HepG2 (cell line): ENCODE data around the gene TBC1D1. TPM values are rescaled to one million over a fixed set of nuclear protein-coding genes. Genes with fewer than 3 reads are reported as not detected.
A peak's percentile ranks its signal among the peaks of the same experiment; 100 is the strongest.

Experiments used
- ARID2 ChIP-seq: sonication (generic); formaldehyde crosslinking; IDR thresholded peaks from 2 replicates; pipeline ENCODE4 v1.8.1; 2022; ENCODE audit warnings: mild to moderate bottlenecking, missing genetic modification reagents, borderline replicate concordance
- KMT2A ChIP-seq: sonication (generic); formaldehyde crosslinking; IDR thresholded peaks from 2 replicates; pipeline ENCODE4 v1.4.0; 2020; ENCODE audit warnings: missing genetic modification reagents
- LBX2 ChIP-seq: sonication (generic); formaldehyde crosslinking; IDR thresholded peaks from 2 replicates; pipeline ENCODE4 v1.5.0; 2020; ENCODE audit warnings: missing genetic modification reagents, mild to moderate bottlenecking, borderline replicate concordance
- RNF219 ChIP-seq: sonication (generic); formaldehyde crosslinking; IDR thresholded peaks from 2 replicates; pipeline ENCODE4 v1.5.0; 2020; ENCODE audit warnings: mild to moderate bottlenecking, missing genetic modification reagents
- ZBTB43 ChIP-seq: sonication (generic); formaldehyde crosslinking; conservative IDR thresholded peaks from 2 replicates; pipeline ENCODE4 v1.4.0; 2020; ENCODE audit warnings: missing genetic modification reagents
- ZHX2 ChIP-seq, 2 experiments: sonication (generic) in 1 of 2; formaldehyde crosslinking in 1 of 2; IDR thresholded peaks; 2 replicates each; pipeline versions ENCODE4 v1.6.1 to v1.9.0; 2014 to 2022; ENCODE audit warnings: antibody characterized with exemption in 1 of 2, borderline replicate concordance in 1 of 2, inconsistent platforms in 1 of 2, low read depth in 1 of 2, missing genetic modification reagents in 1 of 2
- ZNF180 ChIP-seq: sonication (generic); formaldehyde crosslinking; IDR thresholded peaks from 2 replicates; pipeline ENCODE4 v1.4.0; 2020; ENCODE audit warnings: low read depth, missing genetic modification reagents, borderline replicate concordance
- ZNF503 ChIP-seq: sonication (generic); formaldehyde crosslinking; IDR thresholded peaks from 2 replicates; pipeline ENCODE4 v1.4.0; 2020; ENCODE audit warnings: missing genetic modification reagents
- ZNF546 ChIP-seq: sonication (generic); formaldehyde crosslinking; conservative IDR thresholded peaks from 2 replicates; pipeline ENCODE4 v1.8.1; 2023; ENCODE audit warnings: mild to moderate bottlenecking, missing genetic modification reagents
- ZNF687 ChIP-seq: sonication (generic); formaldehyde crosslinking; IDR thresholded peaks from 2 replicates; pipeline ENCODE4 v1.5.1; 2020; ENCODE audit warnings: mild to moderate bottlenecking, missing genetic modification reagents, moderate library complexity
- ZNF746 ChIP-seq: sonication (generic); formaldehyde crosslinking; IDR thresholded peaks from 2 replicates; pipeline ENCODE4 v1.8.0; 2022; ENCODE audit warnings: mild to moderate bottlenecking, missing genetic modification reagents
- polyA plus RNA-seq, 8 experiments: library from polyadenylated mRNA; depleted of rRNA in 3 of 8; stranded (reverse) in 7 of 8; unstranded in 1 of 8; fragments of >200 nt; fragmentation: Illumina TruSeq in 4 of 8; extraction: Trizol in 4 of 8; gene quantifications; 2 replicates each; pipeline versions ENCODE4 v1.2.1 to v1.2.3, GENCODE V29; 2011 to 2016; ENCODE audit warnings: low read depth in 4 of 8, missing spikeins in 1 of 8, mixed read lengths in 1 of 8; ENCODE audit not compliant: insufficient read depth in 1 of 8
- total RNA-seq, 5 experiments: library from RNA; depleted of rRNA; stranded (reverse); fragments of >200 nt; fragmentation: Illumina TruSeq; extraction: Trizol; gene quantifications; 2 replicates each; pipeline ENCODE4 v1.2.3, GENCODE V29; 2016; ENCODE audit warnings: low read depth in 1 of 5

Gene TBC1D1
- total and polyA plus RNA-seq, 2 of the 13 experiments (the other 11 are each of a cell fraction or from before 2014, with no cell fraction given): 37.3 to 62.8 TPM

GRCh38 chr4:38162240-38162784, 271.4 kb downstream of the TBC1D1 start (continued):
- no peak for TF ChIP-seq ARID2
- TF ChIP-seq ZNF503 (CRISPR knock-in tag): peak; percentile 71; the same call in 1 of the 2 replicates
- TF ChIP-seq ZBTB43 (CRISPR knock-in tag): peak; percentile 80
- no peak for TF ChIP-seq LBX2
- TF ChIP-seq ZNF687 (CRISPR knock-in tag): peak; percentile 100
- TF ChIP-seq ZHX2 (IDR thresholded peaks at IDR 0.05; ENCODE audit: low read depth): no peak
- no peak for TF ChIP-seq ZHX2 (CRISPR knock-in tag; IDR thresholded peaks at IDR 0.05; ENCODE audit: borderline replicate concordance)
- peak; percentile 38; the same call in 1 of the 2 replicates for TF ChIP-seq ZNF546 (CRISPR knock-in tag)
- no peak for TF ChIP-seq RNF219
- TF ChIP-seq KMT2A (CRISPR knock-in tag): no peak
- no peak for TF ChIP-seq ZNF180 (CRISPR knock-in tag)
- peak; percentile 91 for TF ChIP-seq ZNF746 (CRISPR knock-in tag)
